Activated CD8-positive, alpha-beta memory T cell treated with anti-CD3 and anti-CD28 coated beads, Interleukin-2, amount 50 U/mL, for 48 hours (primary cell): ENCODE measurements around the gene BCL2L1.
"Not testable (repeated sequence)": the region's sequence is repeated elsewhere in the genome, so short reads cannot be mapped to it uniquely, and the experiment has no call there.

Experiments used
- DNase-seq: peaks from one replicate; pipeline ENCODE4 v3.0.0-alpha.2; 2020

Gene BCL2L1

GRCh38 chr20:31673943-31674463 lies 48.7 kb downstream of the BCL2L1 start:
- no peak for DNase-seq

DNA sequence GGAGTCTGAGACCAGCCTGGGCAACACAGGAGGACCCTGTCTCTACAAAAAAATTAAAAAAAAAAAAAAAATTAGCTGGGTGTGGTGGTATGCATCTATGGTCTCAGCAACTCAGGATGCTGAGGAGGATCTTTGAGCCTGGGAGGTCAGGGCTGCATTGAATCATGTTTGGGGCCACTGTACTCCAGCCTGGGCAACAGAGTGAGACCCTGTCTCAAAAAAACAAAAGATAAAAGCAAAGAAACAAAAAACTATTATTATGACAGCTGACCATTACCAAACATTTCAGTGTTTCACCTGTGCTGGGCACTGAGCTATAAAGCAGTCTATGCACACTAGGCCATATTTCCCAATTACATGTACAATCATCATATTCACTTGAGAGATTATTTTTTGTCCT lies 49.2 kb downstream of the BCL2L1 start:
- DNase-seq: no peak

DNA sequence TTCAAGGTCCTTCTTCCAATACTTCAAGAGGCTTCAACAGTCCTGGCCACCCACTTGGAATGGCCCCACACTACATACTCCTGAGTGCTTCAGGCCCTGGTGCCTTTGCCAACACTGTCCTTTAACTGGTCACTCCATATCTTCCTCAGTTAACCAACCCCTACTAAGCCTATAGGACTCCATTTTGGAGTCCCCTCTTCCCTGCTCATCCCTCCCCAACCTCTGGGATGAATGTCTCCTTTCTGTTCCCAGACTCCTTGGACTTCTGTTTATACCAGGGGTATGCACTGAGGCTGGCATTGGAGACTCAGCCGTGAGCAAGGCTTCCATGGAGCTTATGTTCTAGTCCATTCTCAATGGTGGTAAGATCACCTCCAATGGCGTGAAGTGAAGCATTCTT lies 51.3 kb downstream of the BCL2L1 start:
- DNase-seq: no peak

DNA sequence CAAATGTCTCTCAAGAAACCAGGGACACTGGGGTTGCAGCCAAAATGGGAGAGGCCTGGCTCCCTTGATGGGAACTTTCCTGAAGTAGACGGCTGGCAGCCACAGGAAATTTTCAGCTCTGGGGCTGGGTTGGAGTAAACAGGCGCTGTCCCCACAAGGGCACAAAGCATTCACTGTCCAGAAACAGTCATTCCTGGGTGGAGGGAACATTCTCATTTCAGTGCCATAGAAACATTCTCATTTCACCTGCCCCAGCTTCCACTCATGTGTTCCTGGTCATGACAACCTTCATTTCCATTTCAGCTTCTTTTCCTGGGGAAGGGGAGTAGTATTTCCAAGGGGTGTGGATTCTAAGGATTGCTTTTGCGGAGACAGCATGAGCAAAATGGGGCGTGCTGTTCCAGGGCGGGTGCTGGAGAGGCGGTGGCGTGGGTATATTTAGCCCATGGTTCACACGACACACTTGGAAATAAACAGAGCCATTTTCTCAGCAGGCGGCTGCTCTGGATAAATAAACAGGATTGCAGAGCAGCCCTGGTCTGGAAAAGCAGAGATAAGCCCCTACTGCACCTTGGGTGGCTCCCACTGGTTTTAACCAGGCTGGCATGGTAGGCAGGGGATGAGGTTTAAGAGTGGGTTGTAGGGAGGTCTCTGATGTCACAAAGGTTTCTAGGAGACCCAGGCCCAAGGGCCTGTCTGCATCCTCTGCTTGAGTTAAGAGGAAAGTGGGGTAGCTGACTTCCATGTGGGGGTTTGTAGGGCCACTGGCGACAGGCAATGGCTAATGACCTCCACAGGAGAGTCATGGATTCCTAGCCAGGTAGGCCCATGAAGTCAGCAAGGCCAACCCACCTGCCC lies 52.1 kb downstream of the BCL2L1 start:
- DNase-seq: no peak

DNA sequence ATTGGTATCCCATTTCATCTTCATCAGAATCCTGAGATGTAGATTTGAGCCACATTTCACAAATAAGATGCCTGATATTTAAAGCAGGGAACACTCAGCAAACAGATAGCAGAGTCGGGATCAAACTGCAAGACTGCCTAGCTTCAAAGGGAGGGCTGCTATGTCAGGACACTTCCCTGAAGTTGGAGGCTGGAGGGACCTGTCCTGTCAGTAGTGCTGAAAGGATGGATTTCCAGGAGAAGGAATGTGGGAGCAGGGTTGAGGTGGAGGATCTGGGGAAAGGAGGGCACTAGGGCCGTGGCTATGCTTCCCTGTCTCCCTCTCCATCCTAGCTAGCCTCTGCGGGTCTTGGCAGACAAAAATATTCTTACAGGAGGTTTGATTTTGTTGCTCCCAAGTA lies 52.8 kb downstream of the BCL2L1 start:
- no peak for DNase-seq

- DNase-seq: not testable (repeated sequence)
These were observed 53.7 kb downstream of the BCL2L1 start for GRCh38 chr20:31668944-31669343.

DNA sequence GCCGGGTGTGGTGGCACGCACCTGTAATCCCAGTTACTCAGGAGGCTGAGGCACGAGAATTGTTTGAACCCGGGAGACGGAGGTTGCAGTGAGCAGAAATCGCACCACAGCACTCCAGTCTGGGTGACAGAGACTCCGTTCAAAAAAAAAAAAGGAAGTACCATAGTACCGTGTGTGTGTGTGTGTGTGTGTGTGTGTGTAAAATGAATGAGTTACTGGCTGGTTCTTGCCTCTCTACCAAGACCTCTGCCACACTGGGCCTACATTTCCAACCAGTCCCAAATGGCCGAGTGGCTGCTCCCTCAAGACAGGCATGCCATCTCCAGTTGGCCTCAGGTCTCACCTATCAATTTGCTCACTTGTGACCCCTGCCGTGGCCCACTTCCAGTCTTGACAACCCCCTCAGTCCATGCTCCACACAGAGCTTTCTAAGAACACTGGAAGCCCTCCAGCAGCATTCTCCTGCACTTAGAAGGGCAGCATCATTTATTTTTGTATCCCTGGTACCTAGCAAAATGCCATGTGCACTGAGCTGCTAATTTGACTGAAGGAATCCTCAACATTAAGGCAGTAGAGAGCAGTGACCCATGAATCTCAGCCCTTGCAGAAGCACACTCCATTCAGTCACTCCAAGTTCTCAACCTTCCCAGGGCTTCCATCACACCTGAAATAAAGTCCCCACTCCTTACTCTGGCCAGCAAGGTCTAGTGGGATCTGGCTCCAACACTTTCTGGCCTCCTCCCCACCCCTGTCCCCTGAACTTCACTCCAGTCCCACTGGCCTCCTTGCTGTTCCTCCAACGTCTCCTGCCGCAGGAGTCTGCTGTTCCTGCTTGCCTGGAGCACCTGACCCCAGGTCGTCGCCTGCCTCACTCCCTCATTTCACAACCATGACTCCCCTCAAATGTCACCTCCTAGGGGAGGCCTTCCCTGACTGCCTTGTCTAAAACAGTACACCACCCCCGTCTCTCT lies 55.1 kb downstream of the BCL2L1 start:
- DNase-seq: no peak

GRCh38 chr20:31666258-31667042 lies 56.2 kb downstream of the BCL2L1 start:
- no peak for DNase-seq

DNA sequence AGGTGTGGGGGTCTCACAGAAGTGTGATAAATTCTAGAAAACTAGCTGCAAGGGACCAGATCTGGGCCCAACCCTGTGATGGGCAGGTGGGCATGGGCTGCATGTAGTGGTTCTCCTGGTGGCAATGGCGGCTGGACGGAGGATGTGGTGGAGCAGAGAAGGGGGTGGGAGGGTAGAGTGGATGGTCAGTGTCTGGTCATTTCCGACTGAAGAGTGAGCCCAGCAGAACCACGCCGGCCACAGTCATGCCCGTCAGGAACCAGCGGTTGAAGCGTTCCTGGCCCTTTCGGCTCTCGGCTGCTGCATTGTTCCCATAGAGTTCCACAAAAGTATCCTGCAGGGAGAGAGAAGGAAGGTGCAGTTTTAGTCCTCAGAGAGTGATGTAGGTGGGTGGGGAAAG lies 56.9 kb downstream of the BCL2L1 start:
- no peak for DNase-seq

DNA sequence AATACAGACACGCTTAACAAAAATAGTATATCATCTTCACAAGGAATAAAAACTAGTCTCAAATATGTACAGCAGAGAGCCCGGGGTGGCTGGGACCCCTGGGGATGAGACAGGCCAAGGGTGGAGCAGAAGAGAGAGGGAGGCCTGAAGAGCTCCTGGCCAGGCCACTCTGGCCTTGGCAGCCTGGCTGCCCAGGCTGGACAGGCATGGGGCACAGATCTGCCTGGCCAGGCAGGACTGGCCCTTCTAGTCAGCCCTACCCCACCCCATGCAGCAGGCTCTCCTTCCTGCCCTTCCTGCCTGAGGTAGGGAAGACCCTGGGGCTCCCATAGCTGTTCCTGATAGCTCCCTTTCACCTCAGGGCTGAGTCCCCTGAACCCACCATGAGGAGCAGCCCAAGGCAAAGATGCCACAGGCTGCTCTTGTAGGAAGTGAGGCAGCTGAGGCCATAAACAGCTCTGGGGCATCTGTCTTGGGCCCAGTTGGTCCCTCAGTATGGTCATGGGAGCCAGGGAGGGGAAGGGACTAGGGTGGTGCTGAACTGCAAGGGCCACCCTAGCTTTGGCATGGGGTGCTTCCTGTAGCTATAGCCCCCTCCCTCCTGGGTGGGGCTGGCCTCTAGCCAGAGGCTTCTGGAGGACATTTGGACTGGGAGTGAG lies 57.8 kb downstream of the BCL2L1 start:
- no peak for DNase-seq

DNA sequence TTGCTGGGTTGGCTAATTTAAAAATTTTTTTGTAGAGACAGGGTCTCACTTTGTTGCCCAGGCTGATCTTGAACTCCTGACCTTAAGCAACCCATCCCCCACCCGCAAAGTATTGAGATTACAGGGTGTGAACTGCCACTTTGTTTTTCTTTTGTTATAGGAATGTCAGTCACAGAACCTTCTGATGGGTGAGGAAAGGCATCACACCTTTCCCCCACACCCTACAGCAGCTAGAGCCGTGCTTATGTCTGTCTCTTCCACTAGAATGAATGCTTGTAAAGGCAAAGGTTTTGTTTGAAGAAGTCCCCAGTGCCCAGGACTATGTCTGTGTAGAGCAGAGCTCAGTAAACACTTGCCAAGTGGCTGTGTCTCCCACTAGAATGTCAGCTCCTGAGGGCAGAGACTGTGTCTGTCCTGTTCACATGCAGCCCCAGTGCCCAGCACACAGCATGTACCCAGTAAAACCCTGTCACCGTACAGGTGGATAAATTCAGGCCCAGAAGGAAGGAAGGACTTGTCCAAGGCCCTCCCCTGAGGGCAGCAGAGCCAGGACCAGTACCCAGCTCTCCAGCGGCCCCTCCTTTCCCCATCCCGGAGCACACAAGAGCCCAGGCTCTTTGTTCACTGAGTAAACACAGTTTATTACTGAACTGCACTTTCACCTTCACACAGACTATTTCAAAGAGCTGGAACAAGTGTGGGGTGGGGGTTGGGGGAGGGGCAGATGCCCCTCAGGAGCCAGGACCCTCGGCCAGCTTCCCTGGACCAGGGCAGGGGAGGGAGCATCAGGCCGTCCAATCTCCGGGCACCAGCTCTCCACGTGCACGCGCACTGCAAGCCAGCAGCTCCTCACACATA lies 58.6 kb downstream of the BCL2L1 start:
- DNase-seq: no peak

DNA sequence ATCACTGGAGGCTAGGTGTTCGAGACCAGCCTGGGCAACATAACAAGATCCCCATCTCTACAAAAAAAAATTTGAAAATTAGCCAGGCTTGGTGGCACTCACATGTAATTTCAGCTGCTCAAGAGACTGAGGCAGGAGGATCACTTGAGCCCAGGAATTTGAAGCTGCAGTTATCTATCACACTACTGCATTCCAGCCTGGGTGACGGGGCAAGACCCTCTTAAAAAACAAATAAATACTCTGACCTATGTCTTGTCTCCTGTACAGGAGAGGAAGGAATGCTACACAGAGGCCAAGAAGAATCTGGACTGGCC lies 59.2 kb downstream of the BCL2L1 start:
- no peak for DNase-seq

GRCh38 chr20:31662372-31662854 lies 60.3 kb downstream of the BCL2L1 start:
- DNase-seq: no peak

- DNase-seq: peak; percentile 93
These were observed 60.9 kb downstream of the BCL2L1 start for GRCh38 chr20:31661625-31662371.

DNA sequence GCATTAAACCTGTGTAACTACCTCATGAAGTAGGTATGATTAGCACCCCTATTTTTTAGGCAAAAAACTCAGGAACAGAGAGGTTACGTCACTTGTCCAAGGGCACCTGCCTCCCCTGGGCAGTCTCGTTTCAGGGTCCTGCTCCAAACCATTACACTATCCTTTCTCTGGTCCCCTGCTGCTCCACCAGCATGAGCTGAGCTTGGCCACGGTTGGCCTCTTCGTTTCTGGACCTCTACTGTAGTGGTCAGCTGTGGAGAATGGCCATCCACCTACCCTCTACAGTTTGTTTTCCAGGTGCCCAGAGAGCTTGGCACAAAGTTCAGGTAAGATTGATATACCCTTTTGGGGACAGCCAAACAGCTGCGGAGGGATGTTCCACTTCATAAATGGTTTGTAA lies 68.1 kb downstream of the BCL2L1 start:
- DNase-seq: no peak

GRCh38 chr20:31653561-31653960 lies 69.1 kb downstream of the BCL2L1 start:
- no peak for DNase-seq

DNA sequence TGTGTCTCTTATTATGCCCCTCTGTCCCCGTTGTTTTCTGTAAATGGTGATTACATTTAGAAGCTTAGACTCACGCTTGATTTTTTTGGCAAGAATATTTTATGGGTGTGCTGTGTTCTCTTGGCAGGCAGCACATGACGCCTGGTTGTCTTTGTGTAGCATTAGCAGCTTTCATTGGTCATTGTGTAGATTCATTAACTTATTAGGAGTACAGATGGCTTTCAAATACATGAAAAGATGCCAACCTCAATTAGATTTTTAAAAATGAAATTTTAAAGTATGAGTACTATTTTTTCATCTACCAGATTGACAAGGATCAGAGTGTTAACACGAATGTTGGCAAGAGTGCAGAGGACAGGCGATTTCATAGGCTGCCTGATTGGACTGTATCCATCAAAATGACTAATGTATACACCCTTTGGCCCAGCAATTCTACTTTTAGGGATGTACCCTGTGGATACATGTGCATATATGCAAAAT lies 69.7 kb downstream of the BCL2L1 start:
- no peak for DNase-seq

- not testable (repeated sequence) for DNase-seq
These were observed 74.6 kb downstream of the BCL2L1 start for GRCh38 chr20:31648104-31648503.

DNA sequence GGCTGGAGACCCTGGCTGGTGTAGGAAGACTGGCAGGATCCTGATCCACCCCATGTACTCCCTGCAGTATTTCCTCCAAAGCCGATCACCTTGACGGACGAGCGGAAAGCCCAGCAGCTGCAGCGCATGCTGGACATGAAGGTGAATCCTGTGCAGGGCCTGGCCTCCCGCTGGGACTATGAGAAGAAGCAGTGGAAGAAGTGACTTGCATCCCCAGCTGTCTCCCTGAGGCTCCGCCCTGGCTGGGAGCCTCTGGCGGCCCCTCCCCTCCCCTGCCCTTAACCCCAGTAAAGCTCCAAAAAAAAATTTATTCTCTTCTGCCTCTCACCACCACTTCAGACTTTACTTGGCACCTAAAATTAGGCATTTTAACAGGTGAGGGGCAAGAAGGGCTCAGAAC lies 78.0 kb downstream of the BCL2L1 start:
- DNase-seq: no peak

DNA sequence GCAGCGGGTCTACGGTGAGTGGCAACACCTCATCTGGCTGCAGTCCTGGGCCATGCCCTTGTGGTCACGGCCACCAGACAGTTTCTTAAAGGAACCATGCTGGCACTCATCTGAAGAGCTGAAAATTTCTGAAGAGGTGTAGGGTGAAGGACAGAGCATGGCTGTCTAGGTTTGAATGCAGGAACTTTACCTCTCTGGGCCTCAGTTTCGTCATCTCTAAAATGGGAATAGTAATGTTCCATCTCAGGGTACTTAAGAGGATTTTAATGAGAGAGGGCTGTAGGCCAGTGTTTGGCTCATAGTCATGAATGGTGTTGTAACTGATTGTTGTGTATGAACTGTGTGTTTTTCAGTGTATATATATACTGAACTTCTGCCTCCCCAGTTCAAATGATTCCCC lies 79.1 kb downstream of the BCL2L1 start:
- DNase-seq: no peak
